GM10266 (cell line): Measurements from ENCODE around the gene PDE3B.

Experiments
- DNase-seq: peaks from one replicate; pipeline ENCODE4 v3.0.0; 2012; ENCODE audit errors: extremely low spot score
- TF ChIP-seq, protein P1 (sequence below): IDR thresholded peaks from 2 replicates; pipeline ENCODE4 v1.5.1; 2012; ENCODE audit warnings: mild to moderate bottlenecking, low read depth; ENCODE audit not compliant: control insufficient read depth, insufficient read depth; ENCODE audit errors: missing control alignments

PDE3B gene

GRCh38 chr11:14905104-14906033, 261.8 kb downstream of the PDE3B start:
- peak; percentile 77 for DNase-seq
- TF ChIP-seq, protein P1, sequence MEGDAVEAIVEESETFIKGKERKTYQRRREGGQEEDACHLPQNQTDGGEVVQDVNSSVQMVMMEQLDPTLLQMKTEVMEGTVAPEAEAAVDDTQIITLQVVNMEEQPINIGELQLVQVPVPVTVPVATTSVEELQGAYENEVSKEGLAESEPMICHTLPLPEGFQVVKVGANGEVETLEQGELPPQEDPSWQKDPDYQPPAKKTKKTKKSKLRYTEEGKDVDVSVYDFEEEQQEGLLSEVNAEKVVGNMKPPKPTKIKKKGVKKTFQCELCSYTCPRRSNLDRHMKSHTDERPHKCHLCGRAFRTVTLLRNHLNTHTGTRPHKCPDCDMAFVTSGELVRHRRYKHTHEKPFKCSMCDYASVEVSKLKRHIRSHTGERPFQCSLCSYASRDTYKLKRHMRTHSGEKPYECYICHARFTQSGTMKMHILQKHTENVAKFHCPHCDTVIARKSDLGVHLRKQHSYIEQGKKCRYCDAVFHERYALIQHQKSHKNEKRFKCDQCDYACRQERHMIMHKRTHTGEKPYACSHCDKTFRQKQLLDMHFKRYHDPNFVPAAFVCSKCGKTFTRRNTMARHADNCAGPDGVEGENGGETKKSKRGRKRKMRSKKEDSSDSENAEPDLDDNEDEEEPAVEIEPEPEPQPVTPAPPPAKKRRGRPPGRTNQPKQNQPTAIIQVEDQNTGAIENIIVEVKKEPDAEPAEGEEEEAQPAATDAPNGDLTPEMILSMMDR = peak; percentile 59

- TF ChIP-seq, protein P1 = no peak
- no peak for DNase-seq
Measured at GRCh38 chr11:14906578-14906977, 263.0 kb downstream of the PDE3B start.

DNA sequence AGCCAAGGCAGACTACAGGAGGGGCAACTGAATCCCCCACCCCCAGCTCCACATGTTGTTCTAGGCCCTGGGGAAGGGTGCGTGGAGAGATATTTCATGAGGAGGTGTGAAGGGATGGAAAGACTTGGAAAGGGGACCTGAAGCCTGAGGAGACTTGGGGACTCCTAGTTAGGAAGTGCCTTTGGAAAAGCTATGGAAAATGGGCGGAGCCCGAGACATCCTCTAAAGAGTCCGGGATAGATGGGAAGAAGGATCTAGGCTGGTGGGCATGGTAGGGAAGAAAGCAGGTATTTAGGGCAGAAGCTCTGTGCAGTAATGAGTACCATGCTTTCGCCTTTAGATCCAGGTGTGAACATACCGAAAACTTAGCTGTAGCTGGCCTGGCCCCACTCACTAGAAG, 263.4 kb downstream of the PDE3B start:
- TF ChIP-seq, protein P1 = no peak
- DNase-seq = no peak

DNA sequence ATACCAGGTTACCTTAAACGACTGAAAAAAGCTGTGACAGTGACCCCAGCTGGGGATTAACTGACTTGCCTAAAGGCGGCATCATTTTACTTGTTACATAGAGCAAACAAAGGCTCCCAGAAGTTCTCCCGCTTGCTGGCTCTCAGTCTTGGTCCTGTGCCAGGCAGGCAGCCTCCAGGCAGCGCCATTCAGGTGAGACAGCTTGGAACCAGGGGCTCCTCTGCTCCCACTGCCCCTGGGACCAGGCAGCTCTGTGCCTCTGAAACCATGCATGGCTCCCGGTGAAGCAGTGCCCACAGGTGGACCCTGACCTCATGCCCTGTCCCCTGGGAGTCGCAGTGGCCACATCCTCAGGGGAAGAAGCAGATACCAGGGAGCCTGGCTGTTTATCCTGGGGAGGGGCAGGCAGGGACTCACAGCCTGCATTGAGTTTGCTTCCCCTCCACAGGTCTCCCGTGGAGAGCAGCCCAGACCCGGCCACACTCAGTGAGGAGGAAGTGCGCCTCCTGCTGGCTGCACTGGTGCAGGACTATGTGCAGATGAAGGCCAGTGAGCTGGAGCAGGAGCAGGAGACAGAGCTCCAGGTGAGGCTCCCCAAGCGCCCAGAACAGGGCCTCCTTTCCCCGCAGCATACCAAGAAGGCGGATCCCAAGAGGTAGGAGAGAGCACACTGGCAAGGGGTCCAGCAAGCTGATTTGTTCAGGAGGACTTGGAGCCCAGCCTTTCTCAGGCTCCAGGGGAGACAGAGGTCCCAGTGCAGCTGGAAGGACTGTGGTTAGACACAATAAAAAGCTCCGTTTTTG, 264.0 kb downstream of the PDE3B start:
- TF ChIP-seq, protein P1 = peak; percentile 91
- DNase-seq = peak; percentile 35

GRCh38 chr11:14908214-14908880, 264.7 kb downstream of the PDE3B start:
- peak; percentile 44 for DNase-seq
- TF ChIP-seq, protein P1 = peak; percentile 78

GRCh38 chr11:14914536-14914935, 270.9 kb downstream of the PDE3B start:
- no peak for DNase-seq
- TF ChIP-seq, protein P1 = no peak
